Measurements from ENCODE around the gene GUF1.
"Not testable (repeated sequence)": the region's sequence is repeated elsewhere in the genome, so short reads cannot be mapped to it uniquely, and the experiment has no call there.

Gene GUF1

DNA sequence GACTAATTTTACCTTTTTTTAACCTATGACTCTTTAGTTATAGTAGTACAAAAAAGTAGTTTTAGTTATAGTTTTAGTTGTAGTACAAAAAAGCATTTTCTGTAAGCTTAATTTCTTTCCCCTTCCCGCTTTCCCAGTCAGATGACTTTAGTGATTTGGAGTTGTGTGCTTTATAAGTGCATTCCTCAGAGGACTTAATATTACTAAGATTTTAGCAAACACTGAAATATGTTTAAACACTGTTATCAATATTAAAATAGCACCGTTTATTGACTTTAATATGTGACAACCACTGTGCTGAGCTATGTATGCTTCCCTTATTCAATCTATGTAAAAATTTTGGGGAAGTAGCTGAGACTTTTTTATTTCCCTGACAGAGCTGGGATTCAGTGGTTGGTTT, 22.8 kb downstream of the GUF1 start:
- no peak for DNase-seq (ENCODE audit: low read depth)

DNA sequence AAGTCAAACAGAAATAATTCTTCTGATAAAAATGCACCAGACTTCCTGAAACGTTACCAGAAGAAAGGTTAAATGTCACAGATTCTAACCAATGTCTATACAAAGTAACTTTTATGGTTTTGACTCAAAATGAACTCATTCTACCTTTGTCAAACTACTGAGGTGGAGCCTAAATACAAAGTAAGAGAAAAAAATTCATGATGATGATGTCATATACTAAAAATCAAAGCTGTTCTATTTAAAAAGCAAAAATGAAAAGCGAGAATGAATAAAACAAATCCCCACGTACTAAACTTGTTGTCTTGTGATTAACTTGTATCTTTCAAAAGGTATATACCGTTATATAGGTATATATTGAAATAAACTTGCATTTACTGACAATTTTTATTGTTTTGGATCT, 26.5 kb downstream of the GUF1 start:
- no peak for DNase-seq (ENCODE audit: low read depth)

DNA sequence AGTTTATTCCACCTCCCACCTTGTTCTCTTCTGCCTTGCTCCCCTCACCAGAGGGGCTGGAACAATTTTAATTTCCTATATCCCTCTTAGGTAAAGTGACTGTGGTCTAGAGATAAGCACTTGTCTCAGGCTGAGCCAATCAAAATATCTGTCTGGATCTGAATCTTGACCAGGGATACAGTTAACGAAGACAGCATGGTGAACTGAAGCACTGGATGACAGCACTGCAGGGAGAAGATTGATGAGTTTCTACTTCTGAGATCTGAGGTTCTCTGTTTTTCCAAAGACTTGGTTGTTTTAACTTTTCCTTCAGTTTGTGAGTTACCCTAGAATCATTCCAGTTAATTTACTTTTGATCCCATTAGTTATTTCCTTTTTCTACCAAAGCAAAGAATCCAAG, 34.9 kb downstream of the GUF1 start:
- DNase-seq (ENCODE audit: low read depth): no peak

DNA sequence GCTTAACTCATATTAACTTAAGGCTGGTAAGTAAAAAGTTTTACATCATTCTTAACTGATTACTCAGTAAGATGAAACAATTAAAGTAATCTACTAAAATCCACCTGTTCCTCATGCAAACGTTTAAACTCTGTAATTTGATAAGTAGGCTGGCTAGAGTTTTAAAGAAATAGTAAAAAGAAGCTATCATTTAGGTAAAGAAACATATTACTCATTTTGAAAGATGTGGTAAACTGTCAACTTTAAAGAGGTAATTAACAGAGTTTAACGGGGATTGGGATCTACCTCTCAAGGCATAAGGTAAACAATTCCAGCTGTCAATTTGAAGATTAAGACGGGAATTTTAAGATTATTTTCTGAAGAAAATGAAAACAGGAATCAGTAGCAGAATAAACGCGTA, 38.4 kb downstream of the GUF1 start:
- DNase-seq (ENCODE audit: low read depth): no peak

DNA sequence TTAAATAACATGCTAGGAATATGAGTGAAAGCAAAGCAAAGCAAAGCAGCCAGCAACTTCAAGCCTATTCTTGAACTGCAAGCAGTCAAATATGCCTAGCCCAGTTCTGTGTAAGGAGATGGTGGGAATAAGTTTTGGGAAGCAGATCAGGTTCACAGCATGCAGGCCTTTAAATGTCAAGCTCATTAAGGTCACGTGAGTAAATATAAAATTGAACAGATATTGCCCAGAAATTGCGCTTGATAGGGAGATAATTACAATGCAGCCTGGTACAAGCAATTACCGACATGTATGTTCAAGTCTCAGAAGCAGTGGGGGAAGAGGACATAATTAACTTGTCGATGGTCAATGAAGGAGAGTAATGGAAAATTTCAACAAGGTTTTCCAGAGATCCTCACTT, 42.2 kb downstream of the GUF1 start:
- DNase-seq (ENCODE audit: low read depth): no peak

DNA sequence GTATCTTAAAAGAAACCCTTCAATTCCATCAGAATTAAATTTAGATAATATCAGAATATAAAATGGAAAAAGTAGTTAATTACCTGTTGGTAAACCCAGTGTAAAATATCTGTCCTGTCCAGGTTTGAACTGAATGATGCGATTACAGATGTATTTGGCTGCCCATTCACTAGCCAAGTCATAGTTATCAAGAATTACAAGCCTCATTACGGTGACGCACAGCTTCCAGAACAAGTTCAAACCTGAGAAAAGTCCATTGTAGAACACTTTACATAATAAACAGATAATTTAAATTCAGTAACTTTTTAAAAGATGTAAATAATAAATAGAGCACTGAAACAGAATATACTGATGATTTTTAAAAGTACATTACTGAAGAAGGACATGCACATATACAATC, 43.8 kb downstream of the GUF1 start:
- no peak for DNase-seq (ENCODE audit: low read depth)

DNA sequence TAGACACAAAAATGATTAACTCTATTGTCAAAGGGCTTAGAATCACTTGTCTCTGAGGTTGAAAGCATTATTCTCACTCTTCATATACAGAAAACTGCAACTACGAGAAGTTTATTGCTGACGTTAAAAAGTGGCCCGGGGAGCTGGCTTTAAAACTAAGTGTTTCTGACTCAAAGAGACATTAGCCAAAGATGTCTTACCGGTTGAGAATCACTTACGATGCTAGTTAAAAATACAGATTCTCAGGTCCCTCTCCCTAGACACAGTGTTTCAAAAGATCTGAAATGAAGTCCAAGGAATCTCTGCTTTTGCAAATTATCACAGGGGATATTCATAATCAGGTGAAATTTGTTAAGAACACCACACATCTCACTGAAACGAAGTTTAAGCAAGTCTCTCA, 46.9 kb downstream of the GUF1 start:
- no peak for DNase-seq (ENCODE audit: low read depth)

DNA sequence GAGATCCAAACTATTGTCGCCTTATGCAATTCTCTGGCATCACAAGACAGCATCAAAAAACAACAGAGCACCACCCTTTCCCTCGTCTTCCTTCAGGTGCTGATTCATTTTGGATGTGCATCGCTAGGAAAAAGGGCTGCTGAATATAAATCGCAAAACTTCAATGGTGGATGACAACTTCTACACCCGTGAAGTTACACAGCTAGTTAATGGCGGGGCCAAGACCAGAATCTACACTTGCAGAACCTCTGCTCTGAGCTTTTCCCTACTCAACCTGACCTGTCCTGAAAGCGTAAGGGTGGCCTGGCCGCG, 47.5 kb downstream of the GUF1 start:
- DNase-seq (ENCODE audit: low read depth): no peak

DNA sequence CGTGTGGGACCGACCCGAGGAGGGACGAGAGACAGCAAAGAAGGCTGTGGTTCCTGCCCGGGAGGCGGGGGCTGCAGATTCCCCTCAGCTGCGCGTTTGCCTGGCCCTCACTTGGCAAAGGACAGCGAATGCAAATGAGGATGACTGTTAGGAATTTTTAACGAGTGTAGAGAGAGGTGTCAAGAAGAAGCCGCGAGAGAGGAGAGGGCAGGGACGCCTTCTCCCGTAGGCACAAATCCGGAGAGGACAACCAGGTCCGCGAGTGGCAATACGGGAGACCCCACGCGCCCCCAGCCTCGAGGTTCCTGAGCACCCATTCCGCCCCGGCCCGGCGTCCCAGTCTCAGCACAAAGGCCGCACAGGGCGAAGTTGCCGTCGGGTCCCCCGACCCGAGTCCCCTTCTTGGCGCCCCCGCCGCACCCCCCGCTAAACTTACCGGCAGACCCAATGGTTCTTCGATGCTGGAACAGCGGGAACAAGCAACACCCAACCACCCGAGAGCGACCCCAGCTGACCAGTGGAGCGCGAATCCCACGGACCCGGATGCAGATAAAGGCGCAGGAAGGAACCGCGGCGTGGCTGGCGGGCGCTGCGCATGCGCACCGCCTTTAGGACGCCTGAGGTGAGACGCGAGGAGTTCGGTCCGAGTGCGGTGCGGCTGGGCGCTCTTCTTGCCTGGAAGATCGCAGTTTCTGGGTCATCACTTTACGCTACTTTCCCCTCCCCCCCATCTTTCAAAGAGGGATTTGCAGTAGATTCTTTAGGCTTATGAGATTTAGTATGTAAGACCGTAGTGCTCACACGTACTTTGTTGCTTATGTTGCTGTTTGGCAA, 48.0 kb downstream of the GUF1 start, which contains the start of gene GNPDA2:
Gene GNPDA2, minus strand, starts transcription at position 519 of the 834 bp plus-strand sequence. CDS start 4,349 bp downstream, outside the sequence.
- peak; percentile 76 for DNase-seq (ENCODE audit: low read depth)

DNA sequence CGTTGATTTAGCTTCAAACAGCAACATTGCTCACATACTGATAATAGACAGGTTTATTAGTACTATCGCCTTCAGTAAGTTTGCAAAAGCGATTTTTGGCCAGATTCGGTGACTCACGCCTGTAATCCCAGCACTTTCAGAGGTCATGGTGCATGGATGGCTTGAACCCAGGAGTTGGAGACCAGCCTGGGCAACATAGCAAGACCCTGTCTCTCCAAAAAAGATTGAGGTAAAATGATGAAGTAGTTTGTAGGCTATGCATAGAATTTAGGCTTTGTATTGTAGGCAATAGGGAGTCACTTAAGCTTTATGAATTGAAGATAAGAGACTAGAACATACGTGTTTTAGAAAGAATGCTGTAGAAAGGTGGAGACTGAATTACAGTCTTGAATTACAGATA, 49.3 kb downstream of the GUF1 start:
- DNase-seq (ENCODE audit: low read depth): no peak

DNA sequence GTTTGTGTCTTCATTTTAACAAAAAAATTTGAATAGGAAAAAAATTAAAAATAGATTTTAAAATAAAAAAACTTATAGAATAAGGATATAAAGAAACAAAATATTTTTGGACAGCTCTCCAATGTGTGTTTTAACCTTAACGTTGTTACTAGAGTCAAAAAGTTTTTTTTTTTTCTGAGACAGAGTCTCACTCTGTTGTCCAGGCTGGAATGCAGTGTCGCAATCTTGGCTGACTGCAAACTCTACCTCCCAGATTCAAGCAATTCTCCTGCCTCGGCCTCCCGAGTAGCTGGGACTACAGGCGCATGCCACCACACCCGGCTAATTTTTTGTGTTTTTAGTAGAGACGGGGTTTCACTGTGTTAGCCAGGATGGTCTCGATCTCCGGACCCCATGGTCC, 50.5 kb downstream of the GUF1 start:
- not testable (repeated sequence) for DNase-seq (ENCODE audit: low read depth)

DNA sequence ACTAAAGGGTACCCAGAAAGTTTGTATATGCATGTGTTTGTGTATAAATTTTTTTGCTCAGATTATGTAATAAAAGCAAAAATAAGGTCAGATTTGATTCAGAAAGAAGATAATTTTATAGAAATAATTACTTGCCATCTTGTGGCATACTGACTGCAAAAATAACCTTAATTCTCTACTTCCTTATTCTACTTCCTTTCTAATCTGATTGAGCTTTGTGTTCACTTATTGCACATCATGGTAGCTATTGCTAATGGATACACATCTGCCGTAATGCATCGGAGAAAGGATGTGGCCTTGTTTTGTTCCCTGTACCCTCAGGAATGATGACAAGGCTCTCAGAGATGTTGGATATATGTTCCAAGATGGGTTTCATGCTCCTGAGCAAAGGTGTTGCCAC, 58.7 kb downstream of the GUF1 start:
- DNase-seq (ENCODE audit: low read depth): no peak

DNA sequence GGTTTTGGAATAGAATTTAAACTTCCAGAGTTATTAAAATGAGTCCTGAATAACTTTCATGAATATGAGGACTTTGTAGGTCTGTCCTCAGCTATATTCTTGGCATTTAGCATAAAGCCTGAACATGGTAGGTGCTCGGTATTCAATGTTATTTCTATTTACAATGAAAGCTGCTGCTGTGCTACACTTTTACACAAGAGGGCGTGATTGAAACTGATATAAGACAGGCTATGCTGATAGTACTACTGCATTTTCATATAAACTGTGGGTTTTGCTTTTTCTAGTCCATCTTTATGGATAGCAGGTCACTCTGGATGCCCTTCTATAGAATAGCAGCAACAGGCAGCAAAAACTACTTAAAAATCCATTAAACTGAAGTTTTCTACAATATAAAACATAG, 60.4 kb downstream of the GUF1 start:
- DNase-seq (ENCODE audit: low read depth): no peak

DNA sequence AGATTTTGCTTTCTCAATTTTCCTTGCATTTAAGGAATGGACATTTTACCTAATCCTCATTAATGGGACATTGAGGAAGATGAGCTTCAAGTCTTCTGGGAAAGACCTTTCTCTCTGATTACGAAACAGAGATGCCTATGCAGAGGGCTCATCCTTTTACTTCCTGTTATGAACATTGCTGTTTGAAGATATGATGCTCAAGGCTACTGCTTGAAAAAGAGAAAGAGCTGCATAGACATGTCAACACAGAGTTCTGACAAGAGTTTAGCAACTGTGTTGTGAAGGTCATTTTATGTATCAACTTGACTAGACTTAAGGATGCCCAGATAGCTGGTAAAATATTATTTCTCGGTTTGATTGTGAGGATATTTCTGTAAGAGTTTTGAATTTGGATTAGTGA, 62.0 kb downstream of the GUF1 start:
- DNase-seq (ENCODE audit: low read depth): no peak

Data from stromal cell of bone marrow (primary cell).